GM12878 (cell line): ENCODE measurements around the gene PTTG2. TPM values are rescaled to one million over a fixed set of nuclear protein-coding genes. Genes with fewer than 3 reads are reported as not detected.

Experiments used
- ASH2L ChIP-seq: fragments of 300-600, 200-600 bp; sonication (generic); IDR thresholded peaks from 2 replicates; pipeline ENCODE4 v1.6.1; 2017; ENCODE audit warnings: low read depth, mild to moderate bottlenecking, borderline replicate concordance
- BHLHE40 ChIP-seq, 2 experiments: fragments of 450-650 bp in 1 of 2; IDR thresholded peaks; 2 replicates each; pipeline ENCODE4 v1.6.1; 2011 to 2017; ENCODE audit warnings: low read depth in 2 of 2, borderline replicate concordance in 1 of 2, improper control_type of control experiment in 1 of 2, low read length in 1 of 2, mild to moderate bottlenecking in 1 of 2
- CBX3 ChIP-seq: fragments of 200-600 bp; sonication (generic); IDR thresholded peaks from 2 replicates; pipeline ENCODE4 v1.6.1; 2016; ENCODE audit warnings: low read depth, borderline replicate concordance
- CEBPB ChIP-seq, 2 experiments: fragments of 150-350 bp in 1 of 2; IDR thresholded peaks; 2 replicates each; pipeline ENCODE4 v1.6.1; 2012 to 2014; ENCODE audit warnings: low read depth in 2 of 2, low read length in 2 of 2, borderline replicate concordance in 1 of 2, inconsistent platforms in 1 of 2
- CHD4 ChIP-seq: fragments of 200-600 bp; sonication (generic); IDR thresholded peaks from 2 replicates; pipeline ENCODE4 v1.6.1; 2016; ENCODE audit warnings: mild to moderate bottlenecking
- IKZF2 ChIP-seq, 2 experiments: fragments of 450-650 bp; IDR thresholded peaks; 2 replicates each; pipeline ENCODE4 v1.6.1; 2017; ENCODE audit warnings: mild to moderate bottlenecking in 2 of 2, moderate library complexity in 2 of 2
- JUNB ChIP-seq: IDR thresholded peaks from 2 replicates; pipeline ENCODE4 v1.6.1; 2016; ENCODE audit warnings: antibody characterized with exemption, mild to moderate bottlenecking
- NFYA ChIP-seq: IDR thresholded peaks from 2 replicates; pipeline ENCODE4 v1.6.1; 2011; ENCODE audit warnings: low read depth, mild to moderate bottlenecking, low read length, improper control_type of control experiment, borderline replicate concordance
- RB1 ChIP-seq: fragments of 450-650 bp; formaldehyde crosslinking; IDR thresholded peaks from 2 replicates; pipeline ENCODE4 v1.6.1; 2017; ENCODE audit warnings: mild to moderate bottlenecking, borderline replicate concordance
- SRF ChIP-seq, 2 experiments: IDR thresholded peaks; 2 replicates each; pipeline ENCODE4 v1.6.1; 2011; ENCODE audit warnings: low read depth in 2 of 2, low read length in 2 of 2, mild to moderate bottlenecking in 1 of 2, moderate library complexity in 1 of 2
- STAT1 ChIP-seq: fragments of 450-650 bp; conservative IDR thresholded peaks from 2 replicates; pipeline ENCODE4 v1.6.1; 2014; ENCODE audit warnings: antibody characterized with exemption, mild to moderate bottlenecking
- SUPT20H ChIP-seq: IDR thresholded peaks from 2 replicates; pipeline ENCODE4 v1.6.1; 2011; ENCODE audit warnings: low read depth, mild to moderate bottlenecking, low read length, moderate library complexity, borderline replicate concordance; ENCODE audit not compliant: control insufficient read depth
- TAF1 ChIP-seq: IDR thresholded peaks from 2 replicates; pipeline ENCODE4 v1.6.1; 2011; ENCODE audit warnings: mild to moderate bottlenecking, low read depth, low read length, borderline replicate concordance
- USF1 ChIP-seq: IDR thresholded peaks from 2 replicates; pipeline ENCODE4 v1.6.1; 2011; ENCODE audit warnings: borderline replicate concordance, low read depth, mild to moderate bottlenecking, moderate library complexity, mixed read lengths, low read length; ENCODE audit not compliant: insufficient read depth; ENCODE audit errors: extremely low read length
- ZNF622 ChIP-seq: fragments of 450-650 bp; IDR thresholded peaks from 2 replicates; pipeline ENCODE4 v1.6.1; 2017; ENCODE audit warnings: mild to moderate bottlenecking, inconsistent platforms
- ZZZ3 ChIP-seq: IDR thresholded peaks from 2 replicates; pipeline ENCODE4 v1.6.1; 2011; ENCODE audit warnings: low read depth; ENCODE audit not compliant: control insufficient read depth, insufficient read length
- polyA plus RNA-seq, 11 experiments: library from polyadenylated mRNA; depleted of rRNA in 4 of 11; unstranded in 6 of 11; stranded (reverse) in 5 of 11; fragments of >200 nt; fragmentation: Nextera tagmentation in 4 of 11; fragmentation: Illumina TruSeq in 1 of 11; extraction: Ambion mirVana in 4 of 11; extraction: Trizol in 1 of 11; gene quantifications; 1 replicate in 1 of 11; 2 replicates in 10 of 11; pipeline versions ENCODE4 v1.2.1 to v1.2.3, GENCODE V29; 2011 to 2016; ENCODE audit warnings: inconsistent platforms in 2 of 11, missing spikeins in 2 of 11, low read depth in 1 of 11
- total RNA-seq, 4 experiments: library from RNA; depleted of rRNA in 3 of 4; stranded (reverse); fragments of >200 nt in 3 of 4; fragmentation: Illumina TruSeq in 1 of 4; extraction: Trizol in 1 of 4; gene quantifications; 2 replicates each; pipeline versions ENCODE4 v1.2.1 to v1.2.3, GENCODE V29; 2013 to 2021
- TF ChIP-seq, protein P1 (sequence below): IDR thresholded peaks from 2 replicates; pipeline ENCODE4 v1.6.1; 2012; ENCODE audit warnings: improper control_type of control experiment, low read depth, low read length; ENCODE audit not compliant: insufficient replicate concordance
- TF ChIP-seq, protein P2 (sequence below): IDR thresholded peaks from 2 replicates; pipeline ENCODE4 v1.6.1; 2011; ENCODE audit warnings: low read depth, mild to moderate bottlenecking, low read length, moderate library complexity, borderline replicate concordance; ENCODE audit errors: extremely low read depth
- TF ChIP-seq, protein P3 (sequence below), 3 experiments: IDR thresholded peaks in 2 of 3; conservative IDR thresholded peaks in 1 of 3; 2 replicates each; pipeline ENCODE4 v1.5.1; 2011; ENCODE audit warnings: low read depth in 3 of 3, low read length in 3 of 3, mild to moderate bottlenecking in 3 of 3, control low read depth in 2 of 3, moderate library complexity in 2 of 3, inconsistent platforms in 1 of 3, mixed read lengths in 1 of 3; ENCODE audit not compliant: control insufficient read depth in 2 of 3, insufficient read depth in 1 of 3; ENCODE audit errors: extremely low read depth in 1 of 3

PTTG2 gene
- total and polyA plus RNA-seq, 10 of the 15 experiments (the other 5 are each of a cell fraction or from before 2014, with no cell fraction given): 0.09 to 0.54 (median 0.39) TPM; not detected in 4

GRCh38 chr4:37977471-37978247 lies 17.5 kb downstream of the PTTG2 start (continued):
- no peak for TF ChIP-seq SRF (IDR thresholded peaks at IDR 0.05; ENCODE audit: low read depth in 2 of 2, low read length in 2 of 2)
- 0 out of 2 replicates have a peak, but pooled peaks have one; percentile 37 for TF ChIP-seq ASH2L
- TF ChIP-seq NFYA: no peak
- TF ChIP-seq RB1: no peak
- peak; percentile 15 to 47; a peak in 2 of 4 replicates for TF ChIP-seq IKZF2 (IDR thresholded peaks at IDR 0.05)
- TF ChIP-seq, protein P1, sequence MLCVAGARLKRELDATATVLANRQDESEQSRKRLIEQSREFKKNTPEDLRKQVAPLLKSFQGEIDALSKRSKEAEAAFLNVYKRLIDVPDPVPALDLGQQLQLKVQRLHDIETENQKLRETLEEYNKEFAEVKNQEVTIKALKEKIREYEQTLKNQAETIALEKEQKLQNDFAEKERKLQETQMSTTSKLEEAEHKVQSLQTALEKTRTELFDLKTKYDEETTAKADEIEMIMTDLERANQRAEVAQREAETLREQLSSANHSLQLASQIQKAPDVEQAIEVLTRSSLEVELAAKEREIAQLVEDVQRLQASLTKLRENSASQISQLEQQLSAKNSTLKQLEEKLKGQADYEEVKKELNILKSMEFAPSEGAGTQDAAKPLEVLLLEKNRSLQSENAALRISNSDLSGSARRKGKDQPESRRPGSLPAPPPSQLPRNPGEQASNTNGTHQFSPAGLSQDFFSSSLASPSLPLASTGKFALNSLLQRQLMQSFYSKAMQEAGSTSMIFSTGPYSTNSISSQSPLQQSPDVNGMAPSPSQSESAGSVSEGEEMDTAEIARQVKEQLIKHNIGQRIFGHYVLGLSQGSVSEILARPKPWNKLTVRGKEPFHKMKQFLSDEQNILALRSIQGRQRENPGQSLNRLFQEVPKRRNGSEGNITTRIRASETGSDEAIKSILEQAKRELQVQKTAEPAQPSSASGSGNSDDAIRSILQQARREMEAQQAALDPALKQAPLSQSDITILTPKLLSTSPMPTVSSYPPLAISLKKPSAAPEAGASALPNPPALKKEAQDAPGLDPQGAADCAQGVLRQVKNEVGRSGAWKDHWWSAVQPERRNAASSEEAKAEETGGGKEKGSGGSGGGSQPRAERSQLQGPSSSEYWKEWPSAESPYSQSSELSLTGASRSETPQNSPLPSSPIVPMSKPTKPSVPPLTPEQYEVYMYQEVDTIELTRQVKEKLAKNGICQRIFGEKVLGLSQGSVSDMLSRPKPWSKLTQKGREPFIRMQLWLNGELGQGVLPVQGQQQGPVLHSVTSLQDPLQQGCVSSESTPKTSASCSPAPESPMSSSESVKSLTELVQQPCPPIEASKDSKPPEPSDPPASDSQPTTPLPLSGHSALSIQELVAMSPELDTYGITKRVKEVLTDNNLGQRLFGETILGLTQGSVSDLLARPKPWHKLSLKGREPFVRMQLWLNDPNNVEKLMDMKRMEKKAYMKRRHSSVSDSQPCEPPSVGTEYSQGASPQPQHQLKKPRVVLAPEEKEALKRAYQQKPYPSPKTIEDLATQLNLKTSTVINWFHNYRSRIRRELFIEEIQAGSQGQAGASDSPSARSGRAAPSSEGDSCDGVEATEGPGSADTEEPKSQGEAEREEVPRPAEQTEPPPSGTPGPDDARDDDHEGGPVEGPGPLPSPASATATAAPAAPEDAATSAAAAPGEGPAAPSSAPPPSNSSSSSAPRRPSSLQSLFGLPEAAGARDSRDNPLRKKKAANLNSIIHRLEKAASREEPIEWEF: no peak
- TF ChIP-seq BHLHE40 (IDR thresholded peaks at IDR 0.05; ENCODE audit: borderline replicate concordance in 1 of 2, low read depth in 2 of 2, low read length in 1 of 2): peak in 1 of 2 experiments; percentile 57; a peak in 1 of 4 replicates
- TF ChIP-seq, protein P2, sequence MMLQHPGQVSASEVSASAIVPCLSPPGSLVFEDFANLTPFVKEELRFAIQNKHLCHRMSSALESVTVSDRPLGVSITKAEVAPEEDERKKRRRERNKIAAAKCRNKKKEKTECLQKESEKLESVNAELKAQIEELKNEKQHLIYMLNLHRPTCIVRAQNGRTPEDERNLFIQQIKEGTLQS: no peak
- no peak for TF ChIP-seq USF1
- no peak for TF ChIP-seq CEBPB (IDR thresholded peaks at IDR 0.05; ENCODE audit: borderline replicate concordance in 1 of 2, low read depth in 2 of 2, low read length in 2 of 2)
- no peak for TF ChIP-seq ZZZ3
- no peak for TF ChIP-seq ZNF622
- TF ChIP-seq JUNB: no peak
- TF ChIP-seq STAT1: no peak
- TF ChIP-seq CBX3: no peak
- TF ChIP-seq, protein P3, sequence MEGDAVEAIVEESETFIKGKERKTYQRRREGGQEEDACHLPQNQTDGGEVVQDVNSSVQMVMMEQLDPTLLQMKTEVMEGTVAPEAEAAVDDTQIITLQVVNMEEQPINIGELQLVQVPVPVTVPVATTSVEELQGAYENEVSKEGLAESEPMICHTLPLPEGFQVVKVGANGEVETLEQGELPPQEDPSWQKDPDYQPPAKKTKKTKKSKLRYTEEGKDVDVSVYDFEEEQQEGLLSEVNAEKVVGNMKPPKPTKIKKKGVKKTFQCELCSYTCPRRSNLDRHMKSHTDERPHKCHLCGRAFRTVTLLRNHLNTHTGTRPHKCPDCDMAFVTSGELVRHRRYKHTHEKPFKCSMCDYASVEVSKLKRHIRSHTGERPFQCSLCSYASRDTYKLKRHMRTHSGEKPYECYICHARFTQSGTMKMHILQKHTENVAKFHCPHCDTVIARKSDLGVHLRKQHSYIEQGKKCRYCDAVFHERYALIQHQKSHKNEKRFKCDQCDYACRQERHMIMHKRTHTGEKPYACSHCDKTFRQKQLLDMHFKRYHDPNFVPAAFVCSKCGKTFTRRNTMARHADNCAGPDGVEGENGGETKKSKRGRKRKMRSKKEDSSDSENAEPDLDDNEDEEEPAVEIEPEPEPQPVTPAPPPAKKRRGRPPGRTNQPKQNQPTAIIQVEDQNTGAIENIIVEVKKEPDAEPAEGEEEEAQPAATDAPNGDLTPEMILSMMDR (IDR thresholded peaks at IDR 0.05 in 2 of 3, conservative IDR thresholded peaks at IDR 0.05 in 1 of 3; ENCODE audit: control insufficient read depth in 2 of 3, extremely low read depth in 1 of 3, insufficient read depth in 1 of 3, low read depth in 3 of 3, low read length in 3 of 3): peak; percentile 67 to 85 (median 68)
- TF ChIP-seq SUPT20H: no peak
- 0 out of 2 replicates have a peak, but pooled peaks have one; percentile 8 for TF ChIP-seq TAF1
- no peak for TF ChIP-seq CHD4
